MCF 10A (cell line): ENCODE results near the gene ASB15. TPM values are rescaled to one million over a fixed set of nuclear protein-coding genes. Genes with fewer than 3 reads are reported as not detected.
"Not testable (repeated sequence)": the region's sequence is repeated elsewhere in the genome, so short reads cannot be mapped to it uniquely, and the experiment has no call there.

Experiments used
- BruUV-seq: library from RNA; stranded (reverse); fragments of 400-500 nt; replicated peaks from 2 replicates; lab custom pipeline; 2021; lab: Mats Ljungman, UMichigan
- CTCF ChIA-PET: fragments of 300-600 bp; sonication (Branson Sonifier 250); formaldehyde crosslinking; extraction: SDS; loops from one replicate; lab custom pipeline; 2021; ENCODE audit warnings: antibody characterized with exemption, inconsistent platforms; lab: Yijun Ruan, JAX
- POLR2A ChIA-PET: fragments of 300-600, 350-650 bp; sonication (Branson Sonifier 250); formaldehyde crosslinking; extraction: SDS; loops from one replicate; lab custom pipeline; 2020; ENCODE audit warnings: antibody characterized with exemption, inconsistent platforms; lab: Yijun Ruan, JAX
- DNase-seq: peaks from one replicate; pipeline ENCODE4 v3.0.0-alpha.2; 2018; ENCODE audit not compliant: unreplicated experiment
- H3K27ac Mint-ChIP-seq: one replicate; pipeline ENCODE4 v1.8.0; 2022; ENCODE audit warnings: mild to moderate bottlenecking, low read depth, mixed read lengths; ENCODE audit not compliant: unreplicated experiment
- H3K27me3 Mint-ChIP-seq: one replicate; pipeline ENCODE4 v1.8.0; 2022; ENCODE audit warnings: mixed read lengths; ENCODE audit not compliant: insufficient read depth, unreplicated experiment
- H3K36me3 Mint-ChIP-seq: one replicate; pipeline ENCODE4 v1.8.0; 2022; ENCODE audit warnings: mild to moderate bottlenecking, moderate library complexity, mixed read lengths; ENCODE audit not compliant: insufficient read depth, unreplicated experiment
- H3K4me1 Mint-ChIP-seq: one replicate; pipeline ENCODE4 v1.8.0; 2022; ENCODE audit warnings: mixed read lengths; ENCODE audit not compliant: insufficient read depth, unreplicated experiment
- H3K4me3 Mint-ChIP-seq: one replicate; pipeline ENCODE4 v1.8.0; 2022; ENCODE audit warnings: mild to moderate bottlenecking, moderate library complexity, mixed read lengths; ENCODE audit not compliant: unreplicated experiment
- H3K9me3 Mint-ChIP-seq: one replicate; pipeline ENCODE4 v1.8.0; 2022; ENCODE audit warnings: mixed read lengths; ENCODE audit not compliant: unreplicated experiment
- intact Hi-C: fragments of 100-400 bp; cut with micrococcal nuclease; formaldehyde crosslinking; loops from 2 replicates; pipeline ENCODE4 v1.14.1; 2022
- total RNA-seq: library from RNA; stranded (reverse); gene quantifications from 2 replicates; pipeline ENCODE4 v1.2.3, GENCODE V29; 2022
- TF ChIP-seq, protein P1 (sequence below): fragments of 200-600 bp; IDR thresholded peaks from one replicate; pipeline ENCODE4 v1.8.0; 2022; ENCODE audit warnings: antibody characterized with exemption, mild to moderate bottlenecking; ENCODE audit not compliant: unreplicated experiment

ASB15 gene
- total RNA-seq, 1 experiment from 2014 or later, result not detected

DNA sequence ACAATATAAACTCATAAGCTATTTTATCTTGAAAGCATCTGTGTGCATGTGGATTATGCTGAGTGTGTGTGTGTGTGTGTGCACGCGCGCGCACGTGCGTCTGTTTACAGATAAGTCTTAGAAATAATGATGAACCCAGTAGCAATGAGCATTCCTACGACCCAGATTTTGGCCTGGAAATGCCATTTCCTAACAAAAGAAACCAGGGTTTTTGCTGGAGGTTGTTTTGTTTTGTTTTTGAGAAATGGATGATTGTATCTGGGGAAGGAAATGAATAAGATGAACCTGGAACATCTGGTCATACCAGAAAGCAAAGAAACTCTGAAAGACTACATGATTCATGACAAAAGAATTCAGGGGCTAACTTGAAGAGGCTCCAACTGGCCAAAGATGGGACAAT lies 31.9 kb downstream of the ASB15 start:
- POLR2A ChIA-PET, result interaction anchor here (0.6 to 4.4 kb wide), 3 partner anchors 9 to 165 kb away, joined by 4 to 19 read pairs (median 4); partner anchors contain the start of gene WASL
- BruUV-seq, result no TSS peak
- peak; percentile 76 for DNase-seq
- intact Hi-C loops, result loop anchor here (1.0 kb wide), 1 partner anchor 116 kb away; the partner anchor contains the start of gene WASL
- Mint-ChIP-seq H3K9me3 (no peaks in the 10 kb centered on the region), H3K36me3 (no peaks in the 10 kb centered on the region), H3K27me3 (no peaks in the 10 kb centered on the region), H3K4me3 (peak overlapping the region; percentile 1), H3K4me1 (peaks cover 22% of the 10 kb centered on the region), H3K27ac (peak overlapping the region; percentile 75)
- TF ChIP-seq, protein P1, sequence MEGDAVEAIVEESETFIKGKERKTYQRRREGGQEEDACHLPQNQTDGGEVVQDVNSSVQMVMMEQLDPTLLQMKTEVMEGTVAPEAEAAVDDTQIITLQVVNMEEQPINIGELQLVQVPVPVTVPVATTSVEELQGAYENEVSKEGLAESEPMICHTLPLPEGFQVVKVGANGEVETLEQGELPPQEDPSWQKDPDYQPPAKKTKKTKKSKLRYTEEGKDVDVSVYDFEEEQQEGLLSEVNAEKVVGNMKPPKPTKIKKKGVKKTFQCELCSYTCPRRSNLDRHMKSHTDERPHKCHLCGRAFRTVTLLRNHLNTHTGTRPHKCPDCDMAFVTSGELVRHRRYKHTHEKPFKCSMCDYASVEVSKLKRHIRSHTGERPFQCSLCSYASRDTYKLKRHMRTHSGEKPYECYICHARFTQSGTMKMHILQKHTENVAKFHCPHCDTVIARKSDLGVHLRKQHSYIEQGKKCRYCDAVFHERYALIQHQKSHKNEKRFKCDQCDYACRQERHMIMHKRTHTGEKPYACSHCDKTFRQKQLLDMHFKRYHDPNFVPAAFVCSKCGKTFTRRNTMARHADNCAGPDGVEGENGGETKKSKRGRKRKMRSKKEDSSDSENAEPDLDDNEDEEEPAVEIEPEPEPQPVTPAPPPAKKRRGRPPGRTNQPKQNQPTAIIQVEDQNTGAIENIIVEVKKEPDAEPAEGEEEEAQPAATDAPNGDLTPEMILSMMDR, result no peak
- CTCF ChIA-PET, result interaction anchor here (0.7 to 2.3 kb wide), 5 partner anchors 44 to 1839 kb away, joined by 4 to 12 read pairs (median 5); no protein-coding TSS in a partner anchor

DNA sequence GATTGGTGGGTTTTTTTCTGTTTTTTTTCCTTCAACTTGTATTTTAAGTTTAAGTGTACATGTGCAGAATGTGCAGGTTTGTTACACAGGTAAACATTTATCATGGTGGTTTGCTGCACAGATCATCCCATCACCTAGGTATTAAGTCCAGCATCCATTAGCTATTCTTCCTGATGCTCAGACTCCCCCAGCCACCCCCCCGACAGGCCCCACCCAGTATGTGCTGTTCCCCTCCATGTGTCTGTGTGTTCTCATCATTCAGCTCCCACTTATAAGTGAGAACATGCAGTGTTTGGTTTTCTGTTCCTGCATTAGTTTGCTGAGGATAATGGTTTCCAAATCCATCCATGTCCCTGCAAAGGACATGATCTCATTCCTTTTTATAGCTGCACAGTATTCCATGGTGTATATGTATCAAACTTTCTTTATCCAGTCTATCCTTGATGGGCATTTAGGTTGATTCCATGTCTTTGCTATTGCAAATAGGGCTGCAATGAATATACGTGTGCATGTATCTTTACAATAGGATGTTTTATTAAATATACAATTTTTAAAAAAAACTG lies 32.5 kb downstream of the ASB15 start:
- peak overlapping the region; percentile 75 for H3K27ac Mint-ChIP-seq
- intact Hi-C loops, result loop anchor here (2.0 kb wide), 6 partner anchors 41 to 283 kb away; no protein-coding TSS in a partner anchor
- ChIA-PET POLR2A (interaction anchor here (0.6 to 4.4 kb wide), 5 partner anchors 10 to 164 kb away, joined by 3 to 19 read pairs (median 4); partner anchors contain the start of gene WASL), CTCF (interaction anchor here (0.6 to 2.3 kb wide), 12 partner anchors 10 to 231 kb away, joined by 3 to 12 read pairs (median 4); no protein-coding TSS in a partner anchor)
- H3K36me3 Mint-ChIP-seq, H3K4me3 Mint-ChIP-seq, BruUV-seq, H3K9me3 Mint-ChIP-seq, DNase-seq, H3K27me3 Mint-ChIP-seq: not testable (repeated sequence)
- peaks cover 22% of the 10 kb centered on the region for H3K4me1 Mint-ChIP-seq

DNA sequence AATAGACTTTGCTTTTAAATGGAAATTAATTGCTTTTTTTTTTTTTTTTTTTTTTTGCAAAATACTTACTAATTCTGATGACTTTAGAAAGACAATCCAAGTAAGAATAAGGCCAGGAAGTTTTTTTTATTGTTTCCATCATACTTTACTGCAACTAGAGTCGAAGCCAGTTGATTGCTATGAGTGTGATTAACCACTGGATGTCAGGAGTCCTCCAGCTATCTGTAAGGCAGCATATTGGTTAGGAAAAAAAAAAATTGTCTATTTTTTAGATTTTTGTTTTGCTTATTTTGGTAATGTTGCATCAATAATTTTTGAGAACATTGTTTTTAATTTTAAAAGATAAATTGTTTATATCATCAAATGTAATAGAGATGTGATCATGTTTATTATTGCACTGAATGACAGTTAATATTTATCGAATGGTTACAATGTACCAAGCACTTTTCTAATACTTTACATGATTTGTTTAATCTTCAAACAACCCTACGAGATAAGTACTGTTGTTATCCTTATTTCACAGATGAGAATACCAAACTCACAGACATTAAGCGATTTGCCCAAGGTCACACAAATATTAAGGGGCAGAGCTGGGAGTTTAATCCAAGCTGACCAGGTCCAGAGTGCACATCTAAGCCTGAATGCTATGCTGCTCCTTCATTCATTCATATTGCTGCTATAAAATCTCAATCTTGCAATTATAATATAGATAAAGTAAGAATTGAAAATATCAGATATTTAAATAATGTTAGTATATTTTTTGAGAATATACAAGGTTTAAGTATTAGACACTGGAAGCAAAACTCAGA lies 34.1 kb downstream of the ASB15 start:
- TF ChIP-seq, protein P1, result peak; percentile 70
- H3K4me1 Mint-ChIP-seq, result peaks cover 22% of the 10 kb centered on the region
- no peaks in the 10 kb centered on the region for H3K36me3 Mint-ChIP-seq
- ChIA-PET POLR2A (interaction anchor here (0.6 to 4.4 kb wide), 8 partner anchors 8 to 284 kb away, joined by 3 to 19 read pairs (median 4); partner anchors contain the start of gene WASL), CTCF (interaction anchor here (0.5 to 2.6 kb wide), 38 partner anchors 9 to 1223 kb away, joined by 3 to 16 read pairs (median 4); no protein-coding TSS in a partner anchor)
- H3K27me3 Mint-ChIP-seq, result no peaks in the 10 kb centered on the region
- no TSS peak for BruUV-seq
- no peak overlapping the region for H3K27ac Mint-ChIP-seq
- peak; percentile 59 for DNase-seq
- no peaks in the 10 kb centered on the region for H3K9me3 Mint-ChIP-seq
- intact Hi-C loops, result loop anchor here (1.0 to 5.0 kb wide), 9 partner anchors 39 to 522 kb away; no protein-coding TSS in a partner anchor
- no peak overlapping the region for H3K4me3 Mint-ChIP-seq

DNA sequence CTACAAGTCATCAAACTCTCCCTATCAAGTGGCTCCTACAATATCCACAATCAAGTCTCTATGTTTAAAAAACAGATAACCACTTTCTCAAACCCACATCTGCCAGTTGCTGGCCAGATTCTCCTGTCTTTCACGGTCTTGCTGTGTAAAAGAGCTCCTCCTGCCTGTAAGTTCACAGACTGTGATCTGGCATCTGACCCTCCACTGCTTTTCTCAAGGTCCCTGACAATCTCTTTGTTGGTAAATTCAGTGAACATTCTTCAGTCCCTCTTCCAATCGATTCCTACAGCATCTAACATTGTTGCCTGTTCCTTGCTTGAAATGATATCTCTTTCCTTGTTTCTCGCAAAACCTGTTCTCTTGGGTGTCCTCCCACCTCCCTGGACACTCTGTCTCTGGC lies 35.6 kb downstream of the ASB15 start:
- peaks cover 22% of the 10 kb centered on the region for H3K4me1 Mint-ChIP-seq
- ChIA-PET CTCF (interaction anchor here (0.5 to 2.6 kb wide), 23 partner anchors 8 to 244 kb away, joined by 3 to 16 read pairs (median 4); no protein-coding TSS in a partner anchor), POLR2A (interaction anchor here (0.6 to 4.4 kb wide), 5 partner anchors 33 to 448 kb away, joined by 3 to 19 read pairs (median 5); partner anchors contain the start of gene WASL)
- H3K27ac Mint-ChIP-seq, result no peak overlapping the region
- no TSS peak for BruUV-seq
- DNase-seq, result no peak
- H3K4me3 Mint-ChIP-seq, result no peak overlapping the region
- no peaks in the 10 kb centered on the region for H3K36me3 Mint-ChIP-seq
- TF ChIP-seq, protein P1, result no peak
- H3K27me3 Mint-ChIP-seq, result no peaks in the 10 kb centered on the region
- intact Hi-C loops, result loop anchor here (5.0 kb wide), 1 partner anchor 520 kb away; no protein-coding TSS in a partner anchor
- no peaks in the 10 kb centered on the region for H3K9me3 Mint-ChIP-seq
